ENCODE results near the gene TMEM109.

TMEM109 gene

DNA sequence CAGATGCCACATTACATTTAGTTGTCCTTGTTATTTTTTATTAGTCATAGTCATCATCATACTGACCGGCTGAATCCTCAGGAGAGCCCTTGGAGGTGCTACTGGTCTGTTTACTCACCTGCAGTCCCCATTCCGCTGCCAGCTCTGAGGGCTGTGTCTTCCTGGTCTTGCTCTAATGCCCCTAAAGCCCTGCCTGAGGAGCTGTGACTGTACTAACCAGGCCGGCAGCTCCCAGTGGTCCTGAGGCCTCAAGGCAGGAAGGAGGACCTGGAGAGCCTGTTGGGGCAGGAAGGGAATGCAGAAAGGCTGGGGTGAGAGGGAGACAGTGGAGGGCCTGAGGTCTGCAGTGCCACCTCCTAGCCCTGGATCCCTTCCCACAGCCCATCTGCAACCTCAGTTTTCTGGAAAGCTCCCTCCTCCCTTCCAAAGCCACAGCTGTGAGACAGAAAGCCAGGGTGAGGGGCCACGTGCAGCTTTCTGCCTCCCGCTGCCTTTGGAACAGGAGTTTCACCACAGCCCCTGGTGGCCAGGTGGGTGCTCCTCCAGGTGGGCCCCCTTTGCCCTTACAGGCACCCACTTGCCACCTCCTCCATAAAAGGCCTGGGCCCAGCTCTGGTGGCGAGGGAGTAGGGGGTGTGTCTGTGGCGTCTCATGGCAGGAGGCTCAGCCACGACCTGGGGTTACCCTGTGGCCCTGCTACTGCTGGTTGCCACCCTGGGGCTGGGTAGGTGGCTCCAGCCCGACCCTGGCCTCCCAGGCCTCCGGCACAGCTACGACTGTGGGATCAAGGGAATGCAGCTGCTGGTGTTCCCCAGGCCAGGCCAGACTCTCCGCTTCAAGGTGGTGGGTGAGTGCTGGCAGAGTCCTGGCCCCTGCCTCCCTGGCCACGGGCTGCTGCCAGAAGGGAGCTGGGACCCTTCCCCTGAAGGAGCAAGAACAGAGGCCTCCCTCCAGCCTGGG lies 46.8 kb upstream of the TMEM109 start, which contains the start of gene ZP1:
Gene ZP1, plus strand, starts transcription at position 632 of the 960 bp plus-strand sequence. Its CDS starts 20 bp downstream, at position 652.
- ATAC-seq = no peak
- TF ChIP-seq ZNF565 (CRISPR knock-in tag; conservative IDR thresholded peaks at IDR 0.05; ENCODE audit: low read depth) (no peak), OSR1 (CRISPR knock-in tag; IDR thresholded peaks at IDR 0.05) (no peak), CSDC2 (CRISPR knock-in tag; IDR thresholded peaks at IDR 0.05) (no peak), ZNF70 (CRISPR knock-in tag; IDR thresholded peaks at IDR 0.05) (no peak), ZC3H10 (CRISPR knock-in tag; IDR thresholded peaks at IDR 0.05) (no peak), CREB5 (CRISPR knock-in tag; IDR thresholded peaks at IDR 0.05; ENCODE audit: low read depth) (no peak), CSRNP3 (CRISPR knock-in tag; IDR thresholded peaks at IDR 0.05) (no peak), ZFP3 (CRISPR knock-in tag; IDR thresholded peaks at IDR 0.05) (no peak), BACH2 (CRISPR knock-in tag; IDR thresholded peaks at IDR 0.05; ENCODE audit: borderline replicate concordance) (no peak), ZNF8 (CRISPR knock-in tag; IDR thresholded peaks at IDR 0.05) (no peak), GLIS3 (CRISPR knock-in tag; IDR thresholded peaks at IDR 0.05) (no peak)
- TF ChIP-seq, protein P1, sequence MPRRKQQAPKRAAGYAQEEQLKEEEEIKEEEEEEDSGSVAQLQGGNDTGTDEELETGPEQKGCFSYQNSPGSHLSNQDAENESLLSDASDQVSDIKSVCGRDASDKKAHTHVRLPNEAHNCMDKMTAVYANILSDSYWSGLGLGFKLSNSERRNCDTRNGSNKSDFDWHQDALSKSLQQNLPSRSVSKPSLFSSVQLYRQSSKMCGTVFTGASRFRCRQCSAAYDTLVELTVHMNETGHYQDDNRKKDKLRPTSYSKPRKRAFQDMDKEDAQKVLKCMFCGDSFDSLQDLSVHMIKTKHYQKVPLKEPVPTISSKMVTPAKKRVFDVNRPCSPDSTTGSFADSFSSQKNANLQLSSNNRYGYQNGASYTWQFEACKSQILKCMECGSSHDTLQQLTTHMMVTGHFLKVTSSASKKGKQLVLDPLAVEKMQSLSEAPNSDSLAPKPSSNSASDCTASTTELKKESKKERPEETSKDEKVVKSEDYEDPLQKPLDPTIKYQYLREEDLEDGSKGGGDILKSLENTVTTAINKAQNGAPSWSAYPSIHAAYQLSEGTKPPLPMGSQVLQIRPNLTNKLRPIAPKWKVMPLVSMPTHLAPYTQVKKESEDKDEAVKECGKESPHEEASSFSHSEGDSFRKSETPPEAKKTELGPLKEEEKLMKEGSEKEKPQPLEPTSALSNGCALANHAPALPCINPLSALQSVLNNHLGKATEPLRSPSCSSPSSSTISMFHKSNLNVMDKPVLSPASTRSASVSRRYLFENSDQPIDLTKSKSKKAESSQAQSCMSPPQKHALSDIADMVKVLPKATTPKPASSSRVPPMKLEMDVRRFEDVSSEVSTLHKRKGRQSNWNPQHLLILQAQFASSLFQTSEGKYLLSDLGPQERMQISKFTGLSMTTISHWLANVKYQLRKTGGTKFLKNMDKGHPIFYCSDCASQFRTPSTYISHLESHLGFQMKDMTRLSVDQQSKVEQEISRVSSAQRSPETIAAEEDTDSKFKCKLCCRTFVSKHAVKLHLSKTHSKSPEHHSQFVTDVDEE (CRISPR knock-in tag; IDR thresholded peaks at IDR 0.05) = no peak

DNA sequence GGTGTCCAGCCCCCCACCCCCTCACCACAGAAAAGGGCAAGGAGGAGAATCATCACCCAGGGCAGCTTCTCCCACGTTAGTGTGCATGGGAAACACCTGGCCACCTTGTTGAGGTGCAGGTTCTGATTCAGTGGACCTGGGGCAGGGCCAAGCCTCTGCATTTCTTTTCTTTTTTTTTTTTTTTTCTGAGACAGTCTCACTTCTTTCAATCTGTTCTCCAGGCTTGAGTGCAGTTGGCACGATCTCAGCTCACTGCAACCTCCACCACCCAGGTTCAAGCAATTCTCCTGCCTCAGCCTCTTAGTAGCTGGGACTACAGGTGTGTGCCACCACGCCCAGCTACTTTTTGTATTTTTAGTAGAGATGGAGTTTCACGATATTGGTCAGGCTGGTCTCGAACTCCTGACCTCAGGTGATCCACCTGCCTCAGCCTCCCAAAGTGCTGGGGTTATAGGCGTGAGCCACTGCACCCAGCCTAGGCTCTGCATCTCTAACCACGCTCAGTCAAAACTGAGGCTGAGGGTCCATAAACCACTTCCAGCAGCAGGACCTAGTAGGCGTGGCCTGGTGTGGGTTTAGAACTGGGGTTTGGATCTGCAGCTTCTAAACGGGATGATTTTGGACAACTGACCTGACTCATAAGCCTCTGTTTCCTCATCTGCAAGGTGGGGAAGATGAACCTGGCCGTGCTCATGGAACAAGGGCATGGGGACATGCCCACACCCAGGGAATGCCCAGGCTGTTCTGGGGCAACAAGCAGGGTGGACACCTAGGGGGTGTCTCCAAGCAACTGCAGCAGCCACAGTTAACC lies 45.9 kb upstream of the TMEM109 start:
- no peak for ATAC-seq
- TF ChIP-seq CSRNP3 (CRISPR knock-in tag; IDR thresholded peaks at IDR 0.05) = no peak
- TF ChIP-seq ZFP30 (CRISPR knock-in tag; IDR thresholded peaks at IDR 0.05) = no peak
- no peak for TF ChIP-seq BACH2 (CRISPR knock-in tag; IDR thresholded peaks at IDR 0.05; ENCODE audit: borderline replicate concordance)
- no peak for TF ChIP-seq ZNF565 (CRISPR knock-in tag; conservative IDR thresholded peaks at IDR 0.05; ENCODE audit: low read depth)
- no peak for TF ChIP-seq ISL1 (CRISPR knock-in tag; IDR thresholded peaks at IDR 0.05)
- no peak for TF ChIP-seq GLIS3 (CRISPR knock-in tag; IDR thresholded peaks at IDR 0.05)
- TF ChIP-seq ZNF8 (CRISPR knock-in tag; IDR thresholded peaks at IDR 0.05) = no peak
- TF ChIP-seq SNAI2 (CRISPR knock-in tag; IDR thresholded peaks at IDR 0.05) = no peak
- no peak for TF ChIP-seq POU6F1 (CRISPR knock-in tag; IDR thresholded peaks at IDR 0.05; ENCODE audit: borderline replicate concordance, low read depth)
- no peak for TF ChIP-seq ZFP3 (CRISPR knock-in tag; IDR thresholded peaks at IDR 0.05)
- no peak for TF ChIP-seq ZC3H10 (CRISPR knock-in tag; IDR thresholded peaks at IDR 0.05)
- no peak for TF ChIP-seq OSR1 (CRISPR knock-in tag; IDR thresholded peaks at IDR 0.05)
- TF ChIP-seq CSDC2 (CRISPR knock-in tag; IDR thresholded peaks at IDR 0.05) = no peak
- TF ChIP-seq PATZ1 (CRISPR knock-in tag; IDR thresholded peaks at IDR 0.05; ENCODE audit: borderline replicate concordance) = no peak
- no peak for TF ChIP-seq ZNF70 (CRISPR knock-in tag; IDR thresholded peaks at IDR 0.05)
- TF ChIP-seq RARB (CRISPR knock-in tag; IDR thresholded peaks at IDR 0.05) = no peak
- no peak for TF ChIP-seq CREB5 (CRISPR knock-in tag; IDR thresholded peaks at IDR 0.05; ENCODE audit: low read depth)
- no peak for TF ChIP-seq ESRRG (CRISPR knock-in tag; IDR thresholded peaks at IDR 0.05)

Measured in SK-N-SH treated with all-trans-retinoic acid at 6 μM for 48 hours (cell line).